ENCODE data around the gene DXO. TPM values are rescaled to one million over a fixed set of nuclear protein-coding genes. Genes with fewer than 3 reads are reported as not detected.

The DXO gene
- total RNA-seq, result 23.9 and 28.6 TPM in 2 replicates

DNA sequence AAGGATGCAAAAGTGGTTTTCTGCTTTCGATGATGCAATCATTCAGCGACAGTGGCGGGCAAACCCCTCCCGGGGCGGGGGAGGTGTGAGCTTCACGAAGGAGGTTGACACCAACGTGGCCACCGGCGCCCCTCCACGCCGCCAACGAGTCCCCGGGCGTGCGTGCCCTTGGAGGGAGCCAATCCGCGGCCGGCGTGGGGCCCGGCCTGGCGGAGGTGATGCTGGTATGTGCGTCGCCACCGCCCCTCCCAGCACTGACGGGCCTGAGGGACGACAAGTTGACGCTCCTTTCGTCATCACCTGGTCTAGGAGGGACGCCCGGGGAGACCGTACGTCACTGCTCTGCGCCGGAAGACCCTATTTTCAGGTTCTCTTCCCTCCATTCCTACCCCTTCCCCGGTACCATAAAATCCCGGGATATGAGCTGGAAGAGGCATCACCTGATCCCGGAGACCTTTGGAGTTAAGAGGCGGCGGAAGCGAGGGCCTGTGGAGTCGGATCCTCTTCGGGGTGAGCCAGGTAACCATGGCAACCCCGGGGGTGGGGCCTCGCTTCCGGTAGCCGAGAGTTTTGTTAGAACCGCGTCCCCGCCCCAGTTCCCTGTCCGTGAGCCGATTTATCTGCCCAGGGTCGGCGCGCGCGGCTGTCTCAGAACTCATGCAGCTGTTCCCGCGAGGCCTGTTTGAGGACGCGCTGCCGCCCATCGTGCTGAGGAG lies at the start of gene DXO:
Gene DXO (minus strand): TSS at position 146 of the 716 bp plus-strand sequence. CDS start 463 bp downstream, outside the sequence.

GRCh38 chr6:32014547-32014946 lies 42.6 kb upstream of the DXO start, which contains the start of gene C4B:
TSS of gene C4B (plus strand) at chr6:32014795. CDS start at chr6:32014846, 51 bp downstream.

GRCh38 chr6:31981744-31982143 lies 9.8 kb upstream of the DXO start, which contains the start of gene C4A:
TSS of gene C4A (plus strand) at chr6:31982057. CDS start at chr6:31982108, 51 bp downstream.

GRCh38 chr6:31958741-31959739 lies 12.9 kb downstream of the DXO start, which contains the start of the genes NELFE and SKIC2:
TSS of gene NELFE (minus strand) at chr6:31958971. CDS start at chr6:31958446, 525 bp downstream.
TSS of gene SKIC2 (plus strand) at chr6:31959175. CDS start at chr6:31959193, 18 bp downstream.

DNA sequence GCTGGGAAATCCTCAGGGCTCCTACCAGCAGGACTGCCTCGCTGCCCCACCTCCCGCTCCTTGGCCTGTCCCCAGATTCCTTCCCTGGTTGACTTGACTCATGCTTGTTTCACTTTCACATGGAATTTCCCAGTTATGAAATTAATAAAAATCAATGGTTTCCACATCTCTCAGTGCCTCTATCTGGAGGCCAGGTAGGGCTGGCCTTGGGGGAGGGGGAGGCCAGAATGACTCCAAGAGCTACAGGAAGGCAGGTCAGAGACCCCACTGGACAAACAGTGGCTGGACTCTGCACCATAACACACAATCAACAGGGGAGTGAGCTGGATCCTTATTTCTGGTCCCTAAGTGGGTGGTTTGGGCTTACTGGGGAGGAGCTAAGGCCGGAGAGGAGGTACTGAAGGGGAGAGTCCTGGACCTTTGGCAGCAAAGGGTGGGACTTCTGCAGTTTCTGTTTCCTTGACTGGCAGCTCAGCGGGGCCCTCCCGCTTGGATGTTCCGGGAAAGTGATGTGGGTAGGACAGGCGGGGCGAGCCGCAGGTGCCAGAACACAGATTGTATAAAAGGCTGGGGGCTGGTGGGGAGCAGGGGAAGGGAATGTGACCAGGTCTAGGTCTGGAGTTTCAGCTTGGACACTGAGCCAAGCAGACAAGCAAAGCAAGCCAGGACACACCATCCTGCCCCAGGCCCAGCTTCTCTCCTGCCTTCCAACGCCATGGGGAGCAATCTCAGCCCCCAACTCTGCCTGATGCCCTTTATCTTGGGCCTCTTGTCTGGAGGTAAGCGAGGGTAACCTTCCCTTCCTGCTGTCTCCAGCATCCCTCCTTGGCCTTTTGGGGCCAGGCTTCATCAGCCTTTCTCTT lies 26.2 kb downstream of the DXO start, which contains the start of gene CFB:
Gene CFB (plus strand): TSS at position 589 of the 863 bp plus-strand sequence. CDS start 127 bp downstream, at position 716.

DNA sequence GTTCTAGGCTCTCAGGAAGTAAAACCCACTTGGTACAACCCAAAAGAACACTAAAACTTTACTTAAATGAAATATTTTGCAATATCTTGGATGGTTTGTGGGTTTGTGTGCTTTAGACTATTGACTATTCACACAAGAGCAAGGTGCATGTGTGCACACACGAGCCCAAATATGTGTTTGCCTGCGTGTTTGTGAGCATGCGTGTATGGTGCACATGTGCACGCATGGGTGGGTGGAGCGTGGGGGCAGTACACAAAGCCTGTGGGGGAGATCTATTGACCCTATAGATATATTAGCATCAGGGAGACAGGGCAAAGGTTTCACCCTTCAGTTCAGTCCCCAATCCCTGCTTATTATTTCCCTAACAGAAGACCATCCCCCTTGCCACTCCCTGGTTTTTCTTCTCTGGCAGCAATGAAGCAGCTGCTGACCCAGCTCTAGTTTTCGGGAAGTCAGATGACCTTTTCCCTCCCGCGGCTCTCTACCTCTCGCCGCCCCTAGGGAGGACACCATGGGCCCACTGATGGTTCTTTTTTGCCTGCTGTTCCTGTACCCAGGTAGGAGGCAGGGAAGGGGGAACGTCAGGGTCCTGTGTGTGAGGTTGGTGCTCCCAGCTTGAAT lies 44.6 kb downstream of the DXO start, which contains the start of gene C2:
Gene C2 (plus strand): TSS at position 476 of the 621 bp plus-strand sequence. CDS start 36 bp downstream, at position 512.

Small RNA genes lying within 50 kb of the gene (small RNA-seq; reads per million reads assigned to genes)
- gene AL645922.1, result not detected

Other genes with a start within 250 kb of the DXO start
- 0.39 and 0.54 TPM in 2 replicates for gene MPIG6B, start 248.8 kb downstream of the DXO start, total RNA-seq
- gene DDAH2, start 242.8 kb downstream of the DXO start, total RNA-seq, result 120 and 147 TPM in 2 replicates
- 568 and 799 TPM in 2 replicates for gene CLIC1, start 235.6 kb downstream of the DXO start, total RNA-seq
- 7.9 and 8.6 TPM in 2 replicates for gene MSH5, start 232.1 kb downstream of the DXO start, total RNA-seq
- gene SAPCD1, start 209.5 kb downstream of the DXO start, total RNA-seq, result 0.79 TPM in 1 of 2 replicates, not detected in the other
- gene VWA7, start 194.8 kb downstream of the DXO start, total RNA-seq, result 3.8 and 4.7 TPM in 2 replicates
- gene VARS1, start 176.4 kb downstream of the DXO start, total RNA-seq, result 30.2 and 90.0 TPM in 2 replicates
- gene LSM2, start 165.2 kb downstream of the DXO start, total RNA-seq, result 20.4 and 36.8 TPM in 2 replicates
- gene HSPA1L, start 156.9 kb downstream of the DXO start, total RNA-seq, result 0.11 and 1.6 TPM in 2 replicates
- gene HSPA1A, start 156.6 kb downstream of the DXO start, total RNA-seq, result 65.7 and 80.9 TPM in 2 replicates
- 46.0 and 136 TPM in 2 replicates for gene HSPA1B, start 144.4 kb downstream of the DXO start, total RNA-seq
- 53.0 and 62.0 TPM in 2 replicates for gene NEU1, start 109.3 kb downstream of the DXO start, total RNA-seq
- gene SLC44A4, start 93.1 kb downstream of the DXO start, total RNA-seq, result 0.11 TPM in 1 of 2 replicates, not detected in the other
- gene EHMT2, start 74.4 kb downstream of the DXO start, total RNA-seq, result 47.1 and 61.5 TPM in 2 replicates
- gene ZBTB12, start 70.1 kb downstream of the DXO start, total RNA-seq, result 2.9 and 4.7 TPM in 2 replicates
- 0.22 and 1.6 TPM in 2 replicates for gene C2, start 44.4 kb downstream of the DXO start, total RNA-seq
- 0.39 TPM in 1 of 2 replicates, not detected in the other for gene CFB, start 26.0 kb downstream of the DXO start, total RNA-seq
- gene NELFE, start 13.2 kb downstream of the DXO start, total RNA-seq, result 82.8 and 105 TPM in 2 replicates
- 63.2 and 74.0 TPM in 2 replicates for gene SKIC2, start 13.0 kb downstream of the DXO start, total RNA-seq
- gene C4A, start 9.9 kb upstream of the DXO start, total RNA-seq, result 2.2 and 6.3 TPM in 2 replicates
- gene C4B, start 42.7 kb upstream of the DXO start, total RNA-seq, result 4.2 and 6.3 TPM in 2 replicates
- 0.22 TPM in 1 of 2 replicates, not detected in the other for gene CYP21A2, start 66.3 kb upstream of the DXO start, total RNA-seq
- gene TNXB, start 137.2 kb upstream of the DXO start, total RNA-seq, result 168 and 255 TPM in 2 replicates
- 26.0 and 36.9 TPM in 2 replicates for gene ATF6B, start 156.1 kb upstream of the DXO start, total RNA-seq
- 9.8 and 12.9 TPM in 2 replicates for gene FKBPL, start 158.2 kb upstream of the DXO start, total RNA-seq
- gene PRRT1, start 179.8 kb upstream of the DXO start, total RNA-seq, result 0.11 and 0.79 TPM in 2 replicates
- gene PPT2, start 182.0 kb upstream of the DXO start, total RNA-seq, result 59.3 and 66.9 TPM in 2 replicates
- 4.3 and 5.1 TPM in 2 replicates for gene EGFL8, start 192.5 kb upstream of the DXO start, total RNA-seq
- gene AGPAT1, start 203.9 kb upstream of the DXO start, total RNA-seq, result 34.9 and 59.9 TPM in 2 replicates
- gene RNF5, start 206.3 kb upstream of the DXO start, total RNA-seq, result 24.7 and 55.9 TPM in 2 replicates
- gene AGER, start 212.1 kb upstream of the DXO start, total RNA-seq, result 5.7 and 5.9 TPM in 2 replicates
- 59.1 and 89.9 TPM in 2 replicates for gene PBX2, start 218.1 kb upstream of the DXO start, total RNA-seq
- gene GPSM3, start 220.5 kb upstream of the DXO start, total RNA-seq, result 0.79 and 2.2 TPM in 2 replicates

Measured in placental epithelial cell (primary cell).